Omental fat pad (tissue), 4 donors: ENCODE measurements around the gene KCNIP1. TPM values are rescaled to one million over a fixed set of nuclear protein-coding genes. Genes with fewer than 3 reads are reported as not detected.

Experiments used
- ATAC-seq: fragments of 150-250 bp; one replicate; pipeline ENCODE4 v1.9.1; 2016; ENCODE audit warnings: mild to moderate bottlenecking, moderate library complexity; ENCODE audit not compliant: low FRiP score
- DNase-seq: peaks from one replicate; pipeline ENCODE4 v3.0.0-alpha.2; 2019; ENCODE audit warnings: low spot score
- CTCF ChIP-seq, 3 donors: fragments of 450-650 bp; IDR thresholded peaks; one replicate each; pipeline ENCODE4 v1.5.1; 2016 to 2017; ENCODE audit warnings: antibody characterized with exemption in 3 of 3, mild to moderate bottlenecking in 3 of 3, moderate library complexity in 2 of 3
- total RNA-seq, 4 donors: library from RNA; depleted of rRNA; stranded (reverse); fragments of >200 nt; gene quantifications; one replicate each; pipeline ENCODE4 v1.1.0, GENCODE V29; 2016

KCNIP1 gene
- total RNA-seq, 4 donors from 2014 or later, result 0.25 TPM; not detected in 3

GRCh38 chr5:170641589-170642031 lies 137.8 kb downstream of the KCNIP1 start:
- ATAC-seq (no peak), DNase-seq (no peak)
- no peak for TF ChIP-seq CTCF (IDR thresholded peaks at IDR 0.05)

- DNase-seq (no peak), ATAC-seq (no peak)
- TF ChIP-seq CTCF (IDR thresholded peaks at IDR 0.05), result no peak
These were observed 138.4 kb downstream of the KCNIP1 start for GRCh38 chr5:170642066-170642735.

- ATAC-seq, result no peak
- no peak for DNase-seq
- TF ChIP-seq CTCF (IDR thresholded peaks at IDR 0.05), result no peak
These were observed 139.1 kb downstream of the KCNIP1 start for GRCh38 chr5:170642776-170643436.

GRCh38 chr5:170643591-170643990 lies 139.8 kb downstream of the KCNIP1 start:
- no peak for TF ChIP-seq CTCF (IDR thresholded peaks at IDR 0.05)
- no peak for DNase-seq
- ATAC-seq, result no peak

- no peak for TF ChIP-seq CTCF (IDR thresholded peaks at IDR 0.05)
- ATAC-seq (no peak), DNase-seq (no peak)
These were observed 140.7 kb downstream of the KCNIP1 start for GRCh38 chr5:170644501-170644900.

GRCh38 chr5:170648541-170648940 lies 144.7 kb downstream of the KCNIP1 start:
- DNase-seq, result no peak
- no peak for ATAC-seq
- TF ChIP-seq CTCF (IDR thresholded peaks at IDR 0.05), result no peak

GRCh38 chr5:170650850-170651249 lies 147.0 kb downstream of the KCNIP1 start:
- TF ChIP-seq CTCF (IDR thresholded peaks at IDR 0.05), result no peak
- DNase-seq, result no peak
- ATAC-seq, result no peak
